Activated T-cell treated with anti-CD3 and anti-CD28 coated beads, Interleukin-2, amount 50 U/mL, for 1 hour (primary cell): ENCODE data around the gene DLGAP1.

Experiments
- DNase-seq: peaks from one replicate; pipeline ENCODE4 v3.0.0-alpha.2; 2020

DLGAP1 gene

DNA sequence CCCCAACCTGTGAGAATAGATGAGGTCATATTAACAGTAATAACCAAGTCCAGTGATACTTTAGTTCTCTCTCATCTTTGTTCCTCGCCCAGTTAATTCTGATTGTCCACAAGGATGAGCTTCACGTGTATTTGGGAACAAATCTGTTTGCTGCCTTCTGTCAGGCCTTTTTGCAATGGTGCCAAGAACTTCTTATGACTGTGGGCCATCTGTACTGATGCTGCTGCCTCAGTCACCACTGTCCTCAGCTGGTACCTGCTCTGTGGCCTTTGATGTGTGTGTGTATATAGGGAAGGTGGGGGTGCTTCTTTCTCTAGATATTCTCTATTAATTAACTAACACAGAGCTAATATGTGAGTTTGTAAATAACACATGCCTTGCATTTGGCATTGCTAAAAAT is 612.3 kb downstream of the DLGAP1 start:
- DNase-seq, result no peak

DNA sequence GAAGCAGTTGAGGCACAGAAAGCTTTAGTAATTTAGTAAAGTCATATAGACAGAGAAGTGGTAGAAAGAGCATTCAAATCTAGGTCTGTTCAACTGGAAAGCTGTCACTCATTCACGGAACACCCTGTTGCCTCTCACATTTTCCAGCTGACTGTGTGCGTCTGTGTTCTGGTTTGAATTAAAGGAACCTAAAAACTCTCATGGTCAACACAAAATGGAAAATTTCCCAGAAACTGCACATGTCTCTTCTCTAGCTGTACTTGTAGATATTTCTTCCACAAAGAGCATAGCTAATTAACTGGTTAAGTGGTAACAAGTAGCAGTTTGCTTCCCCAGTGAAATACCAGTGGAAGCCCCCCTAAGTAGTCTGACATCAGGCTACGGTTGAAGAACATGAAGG is 614.3 kb downstream of the DLGAP1 start:
- DNase-seq, result no peak

DNA sequence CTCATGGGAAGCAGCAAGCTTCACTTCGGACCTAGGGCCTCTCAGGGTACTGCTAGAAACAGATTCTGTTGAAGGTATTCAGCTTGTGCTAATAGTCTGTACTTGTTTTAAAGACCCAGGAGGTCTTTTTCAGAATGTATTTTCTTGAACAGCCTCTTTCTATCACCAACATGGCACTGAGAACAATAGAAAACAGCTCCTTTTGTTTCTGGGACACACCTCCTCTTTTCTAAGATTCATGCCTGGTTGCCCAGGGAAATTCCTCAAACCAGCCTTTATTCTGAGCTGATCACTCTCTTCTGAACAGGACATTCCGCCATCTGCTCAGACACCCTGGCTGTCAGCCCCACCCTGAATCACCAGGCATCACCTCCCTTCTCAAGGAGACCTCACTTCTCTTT is 615.5 kb downstream of the DLGAP1 start:
- DNase-seq, result no peak

DNA sequence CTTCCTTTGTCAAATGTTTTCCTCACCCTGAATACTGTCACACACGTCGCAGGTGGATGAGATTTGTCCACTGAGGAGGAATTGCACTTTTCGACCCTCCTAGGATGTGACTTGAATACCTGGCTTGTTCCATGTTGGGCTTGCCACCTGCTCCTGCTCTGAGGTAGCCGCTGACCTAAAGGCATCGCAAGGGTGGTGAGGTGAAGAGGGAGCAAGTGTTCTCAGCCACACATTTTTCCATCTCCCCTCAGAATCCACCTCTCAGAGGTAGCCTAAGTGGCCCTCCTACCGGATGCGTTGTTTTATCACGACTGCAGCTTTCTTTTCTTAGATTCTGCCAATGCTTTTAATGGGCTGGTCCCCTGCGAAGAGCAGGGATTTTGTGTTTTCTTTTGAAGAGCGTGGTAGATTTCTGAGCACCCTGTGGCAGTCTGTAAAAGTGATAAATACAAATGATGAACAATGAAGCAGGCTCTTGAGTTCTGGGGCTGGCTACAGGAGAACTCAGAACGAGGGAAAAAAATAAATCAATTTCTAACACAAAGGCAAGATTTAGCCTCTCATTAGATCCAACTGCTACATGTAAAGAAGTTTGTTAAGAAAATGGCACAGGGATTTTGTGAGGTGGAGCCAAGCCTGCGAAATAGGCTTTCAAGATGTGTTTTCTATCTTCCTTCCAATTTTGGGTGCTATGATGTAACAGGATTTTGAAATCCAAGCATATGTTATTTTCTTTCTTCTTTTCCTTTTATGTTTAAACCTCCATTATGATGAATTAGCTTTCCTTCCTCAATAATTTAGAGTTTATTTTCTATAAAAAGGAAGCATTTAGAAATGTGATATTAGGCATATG is 618.4 kb downstream of the DLGAP1 start:
- no peak for DNase-seq

DNA sequence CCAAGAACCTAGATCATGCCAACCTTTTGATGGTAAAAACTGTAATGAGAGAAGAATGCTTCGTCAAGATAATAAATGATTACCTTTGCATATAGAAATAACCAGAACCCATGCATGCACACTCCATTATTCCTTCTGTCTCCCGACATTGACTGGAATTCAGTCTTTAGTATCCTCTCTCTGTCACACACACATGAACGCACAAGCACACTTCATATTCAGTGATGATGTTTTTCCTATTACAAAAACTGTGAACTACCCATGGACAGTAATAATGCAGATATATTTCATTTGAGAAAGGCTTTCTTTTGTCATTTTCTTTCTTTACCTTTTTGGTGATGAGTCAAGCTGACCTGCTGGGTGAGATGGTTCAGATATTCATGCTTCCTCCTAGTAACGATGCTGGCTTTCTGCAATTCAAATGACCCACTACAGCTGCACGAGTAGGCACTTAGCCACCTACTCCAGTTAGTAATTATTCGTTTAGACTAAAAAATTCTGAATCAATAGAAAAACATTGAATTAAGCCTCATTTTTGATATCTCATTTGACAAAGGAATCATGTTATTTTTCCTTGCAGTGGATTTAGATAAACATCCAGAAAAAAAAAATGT is 623.0 kb downstream of the DLGAP1 start:
- DNase-seq, result no peak

DNA sequence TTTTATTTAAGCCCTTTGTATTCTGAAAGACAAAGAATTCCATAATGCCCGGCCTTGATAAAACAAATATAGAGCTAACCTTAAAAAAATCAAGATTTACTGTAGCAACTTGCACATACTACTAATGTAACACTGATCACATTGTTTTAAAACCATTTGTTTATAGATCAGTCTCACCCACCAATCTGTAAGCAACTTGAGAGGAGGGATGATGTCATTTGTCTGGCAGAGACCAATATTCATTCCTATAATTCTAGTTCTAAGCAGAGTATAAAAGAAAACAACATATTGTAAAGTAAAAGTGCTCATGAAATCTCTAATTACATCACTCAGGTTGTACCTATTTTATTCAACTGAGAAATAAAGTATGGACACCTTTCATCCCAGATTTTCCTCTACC is 624.5 kb downstream of the DLGAP1 start:
- DNase-seq, result no peak

DNA sequence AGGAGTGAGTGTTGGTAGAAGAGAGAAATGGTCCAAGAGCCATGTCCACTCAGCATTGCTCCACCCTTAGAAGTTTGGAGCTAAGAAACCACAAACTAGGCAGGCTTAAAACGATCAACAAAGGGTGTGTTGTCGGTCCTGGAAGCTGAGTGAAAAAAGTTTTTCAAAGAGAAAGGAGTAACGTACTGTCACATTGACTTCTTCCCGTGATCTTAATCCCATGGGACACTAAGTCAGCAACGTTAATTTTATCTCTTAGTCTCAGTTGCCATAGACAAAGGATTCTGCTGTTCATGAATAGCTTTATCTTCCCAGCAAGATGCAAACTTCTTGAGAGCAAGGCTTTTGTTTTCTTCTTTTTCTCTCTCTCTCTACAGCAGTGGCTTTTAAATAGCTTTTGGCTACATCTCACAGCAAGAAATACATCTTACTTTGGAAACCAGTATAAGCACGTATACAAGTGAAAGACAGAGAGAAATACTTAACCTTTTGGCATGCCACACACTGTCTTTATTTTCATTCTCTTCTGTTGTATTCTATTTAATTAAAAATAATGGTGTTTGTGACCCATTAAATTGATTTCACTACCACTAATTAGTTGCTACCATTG is 627.8 kb downstream of the DLGAP1 start:
- DNase-seq, result no peak

DNA sequence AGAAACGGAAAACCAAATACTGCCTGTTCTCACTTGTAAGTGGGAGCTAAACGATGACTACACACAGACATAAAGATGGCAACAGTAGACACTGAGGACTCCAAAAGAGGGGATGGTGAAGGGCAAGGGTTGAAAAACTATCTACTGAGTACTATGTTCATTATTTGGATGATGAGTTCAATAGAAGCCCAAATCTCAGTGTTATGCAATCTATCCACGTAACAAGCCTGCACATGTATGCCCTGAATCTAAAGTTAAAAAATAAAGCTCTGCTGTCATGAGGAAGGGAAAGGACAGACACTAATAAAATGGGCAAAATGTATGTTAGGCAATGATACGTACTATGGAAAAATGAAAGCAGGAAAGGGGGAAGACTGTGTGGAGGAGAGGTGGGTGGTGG is 629.1 kb downstream of the DLGAP1 start:
- no peak for DNase-seq

DNA sequence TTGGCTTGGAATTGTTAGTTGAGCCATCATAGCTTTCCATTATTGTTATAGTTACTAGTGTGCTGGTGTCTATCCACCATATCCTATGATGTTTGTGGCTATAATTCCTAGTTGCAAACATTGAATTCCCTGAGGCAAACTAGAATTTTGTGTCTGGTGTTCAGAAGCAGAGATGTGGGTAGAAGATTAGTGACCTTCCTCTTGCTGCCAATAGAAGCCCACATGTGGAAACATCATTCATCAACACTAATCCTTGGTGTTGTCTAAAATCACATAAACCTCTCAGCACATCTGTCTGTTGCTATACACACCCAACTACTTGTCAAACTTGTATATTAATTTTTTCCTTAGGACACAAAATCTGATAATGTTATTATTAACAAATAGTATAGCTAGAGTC is 631.0 kb downstream of the DLGAP1 start:
- no peak for DNase-seq

DNA sequence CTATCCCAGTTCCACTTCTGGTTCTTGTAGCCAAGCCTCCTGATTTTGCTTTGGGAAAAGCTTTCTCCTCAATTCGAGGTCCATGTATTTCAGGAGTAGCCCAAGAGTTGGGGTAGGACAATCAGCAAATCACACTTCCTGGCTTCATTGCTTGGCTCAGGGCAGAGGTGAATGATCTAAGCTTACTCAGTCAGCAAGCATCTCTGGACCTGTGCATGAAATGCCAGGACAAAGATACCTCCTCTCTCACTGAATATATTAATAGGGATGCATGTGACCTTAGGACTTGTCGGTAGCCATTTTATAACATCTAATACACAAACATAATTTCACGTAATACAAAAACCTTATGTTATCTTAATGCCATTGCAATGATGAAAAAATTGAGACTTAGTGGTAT is 632.0 kb downstream of the DLGAP1 start:
- DNase-seq, result no peak

DNA sequence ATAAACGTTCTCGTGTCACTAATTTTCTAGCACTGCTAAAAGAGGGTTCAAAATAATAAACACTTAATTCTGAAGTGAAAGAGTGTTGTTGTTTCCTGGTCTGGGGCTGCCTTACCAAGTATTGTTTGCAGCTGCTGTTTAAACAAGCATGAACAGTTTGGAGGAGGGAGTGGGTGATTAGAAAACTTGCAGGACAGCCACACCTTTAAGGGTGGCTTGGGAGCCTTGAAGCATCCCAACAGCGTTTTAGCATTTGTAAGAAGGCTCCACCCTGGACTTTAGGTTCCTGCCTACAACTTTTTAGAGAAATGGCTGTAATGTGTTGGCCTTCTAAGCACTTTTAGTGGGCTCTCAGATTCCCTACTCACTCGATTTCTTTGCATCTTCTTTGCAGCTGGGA is 633.6 kb downstream of the DLGAP1 start:
- no peak for DNase-seq

DNA sequence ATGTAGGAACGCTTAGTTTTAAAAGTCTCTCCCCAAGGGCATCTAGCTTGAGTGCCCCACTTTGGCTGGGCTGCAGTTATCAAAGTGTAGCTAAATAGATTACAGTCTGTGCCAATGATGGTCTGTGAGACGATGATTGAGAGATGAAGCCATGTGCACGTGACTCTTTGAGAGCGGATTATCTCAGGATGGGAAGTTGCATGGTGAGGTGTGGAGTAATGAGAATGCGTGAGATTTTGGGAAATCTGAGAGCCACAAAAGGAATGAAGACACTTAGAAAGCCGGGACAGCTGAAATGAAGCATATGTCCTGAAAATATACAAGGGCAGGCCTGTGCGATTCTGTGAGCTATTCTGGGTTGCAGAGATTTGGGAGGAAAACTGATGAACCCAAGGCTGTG is 635.1 kb downstream of the DLGAP1 start:
- DNase-seq, result no peak

DNA sequence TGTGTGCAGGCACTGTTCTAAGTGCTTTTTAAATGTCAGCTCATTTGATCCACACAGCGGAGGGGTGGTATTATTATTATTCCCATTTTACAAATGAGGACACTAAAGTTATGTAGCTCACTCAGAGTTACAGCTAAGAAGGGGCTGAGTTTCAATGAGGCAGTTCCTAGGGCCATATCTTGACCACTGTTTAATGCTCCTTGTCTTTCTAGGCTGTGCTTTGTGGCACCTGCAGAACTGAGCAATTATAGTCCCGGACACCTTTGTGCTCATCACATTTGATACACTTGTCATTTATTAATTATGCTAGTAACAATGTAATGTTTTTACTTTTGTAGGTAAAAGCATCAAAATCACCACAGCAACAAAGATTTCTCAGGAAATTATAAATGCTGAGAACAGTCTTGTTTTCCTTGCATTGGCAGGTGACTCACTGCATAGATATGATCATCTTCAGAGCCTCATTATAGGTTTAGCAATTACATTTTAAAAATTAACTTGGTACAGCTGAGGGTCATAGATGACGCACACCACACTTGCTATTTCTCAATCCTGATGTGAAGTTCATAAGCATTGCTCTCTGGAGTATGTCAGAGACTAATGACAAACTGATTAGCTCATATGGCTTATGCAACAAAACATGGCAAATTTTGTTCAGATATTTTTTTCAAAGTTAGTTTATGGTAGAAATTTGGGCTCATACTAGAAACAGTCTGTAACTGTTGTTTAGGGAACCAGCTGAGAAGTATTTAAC is 638.3 kb downstream of the DLGAP1 start:
- no peak for DNase-seq

DNA sequence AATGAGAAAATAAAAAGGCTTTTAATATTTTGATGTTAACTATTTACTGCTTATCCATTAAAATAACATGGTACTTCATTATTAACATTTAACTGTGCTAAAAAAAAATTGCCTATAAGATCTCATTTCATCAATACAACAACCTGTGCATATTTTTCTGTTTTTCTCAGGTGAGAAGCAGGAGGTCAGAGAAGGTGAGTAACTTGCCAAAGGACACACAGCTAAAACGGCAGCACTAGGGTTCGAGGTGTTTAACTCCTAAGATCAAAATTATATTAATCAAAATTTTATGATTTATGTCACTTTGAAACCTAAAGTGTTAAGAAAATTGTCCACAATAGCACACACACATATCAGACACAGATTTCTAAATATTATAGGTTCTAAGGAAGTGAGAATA is 639.1 kb downstream of the DLGAP1 start:
- DNase-seq, result no peak

DNA sequence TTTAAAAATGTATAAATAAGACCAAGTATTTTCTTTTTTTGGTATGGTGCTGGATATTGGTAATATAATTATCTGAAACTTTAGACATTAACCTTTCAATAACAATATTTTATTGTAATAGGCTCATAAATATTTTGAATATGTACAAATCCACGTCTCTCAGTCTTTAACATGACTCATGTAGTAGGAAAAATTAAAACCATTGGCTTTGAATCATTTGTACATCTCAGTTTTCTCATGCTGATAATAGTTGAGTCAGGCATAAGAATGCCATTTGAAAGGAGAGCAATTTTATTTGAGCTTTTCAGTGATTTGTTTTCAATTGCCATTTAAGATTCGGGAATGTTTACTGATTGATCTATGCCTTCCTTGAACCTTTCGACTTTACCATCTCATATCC is 640.3 kb downstream of the DLGAP1 start:
- no peak for DNase-seq

DNA sequence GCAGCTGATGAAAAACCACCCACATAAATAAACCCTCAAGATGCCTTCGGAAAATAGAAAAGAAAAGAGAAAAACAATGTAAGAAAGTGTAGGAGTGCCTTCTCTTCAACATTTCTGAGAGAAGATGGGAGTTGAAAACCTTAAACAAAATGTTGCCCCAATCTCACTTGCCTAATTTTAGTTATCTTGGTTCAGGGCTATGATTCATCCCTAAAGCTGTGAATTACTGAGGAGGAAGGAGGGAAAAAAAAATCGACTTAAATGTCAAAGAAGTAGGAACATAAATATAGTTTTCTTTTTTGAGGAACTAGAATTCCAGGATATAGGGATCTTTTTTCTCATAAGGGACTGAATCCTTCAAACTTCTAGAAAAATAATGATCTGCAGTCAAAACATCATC is 644.8 kb downstream of the DLGAP1 start:
- DNase-seq, result no peak

DNA sequence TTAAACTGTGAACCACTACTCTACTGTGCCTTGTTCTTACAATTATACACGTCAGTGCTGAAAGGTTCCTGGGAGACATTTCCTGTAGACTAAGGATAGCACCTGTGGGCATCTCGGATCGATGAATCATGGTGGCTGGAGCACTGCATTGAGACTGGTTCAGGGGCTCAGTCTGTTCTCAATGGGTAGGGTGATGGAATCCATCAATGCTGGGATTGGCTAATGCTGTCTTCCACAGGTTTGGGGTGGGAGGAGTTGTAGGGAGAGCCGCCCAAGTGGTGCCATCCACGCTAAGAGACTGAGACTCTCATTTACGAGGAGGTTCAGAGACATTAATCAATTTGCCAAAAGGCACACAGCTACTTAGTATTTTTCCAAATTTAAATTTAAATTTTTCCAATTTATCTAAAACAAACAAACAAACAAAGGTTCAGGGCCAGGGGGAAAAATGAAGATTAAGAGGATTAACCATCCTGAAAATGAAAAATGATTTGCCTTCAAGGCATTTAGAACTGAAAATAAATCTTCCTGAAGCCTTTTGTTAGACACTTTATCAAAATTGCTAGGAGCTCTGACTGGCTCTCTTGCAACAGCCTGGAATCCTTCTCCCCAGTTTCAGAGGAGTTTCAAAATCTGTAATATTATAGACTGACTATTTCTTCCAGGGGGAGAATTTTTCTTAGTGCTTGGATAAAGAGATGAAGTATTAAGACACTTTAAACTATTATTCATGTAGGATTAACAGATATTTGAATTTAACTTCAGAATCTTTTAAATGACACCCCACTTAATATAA is 645.9 kb downstream of the DLGAP1 start:
- DNase-seq, result no peak

DNA sequence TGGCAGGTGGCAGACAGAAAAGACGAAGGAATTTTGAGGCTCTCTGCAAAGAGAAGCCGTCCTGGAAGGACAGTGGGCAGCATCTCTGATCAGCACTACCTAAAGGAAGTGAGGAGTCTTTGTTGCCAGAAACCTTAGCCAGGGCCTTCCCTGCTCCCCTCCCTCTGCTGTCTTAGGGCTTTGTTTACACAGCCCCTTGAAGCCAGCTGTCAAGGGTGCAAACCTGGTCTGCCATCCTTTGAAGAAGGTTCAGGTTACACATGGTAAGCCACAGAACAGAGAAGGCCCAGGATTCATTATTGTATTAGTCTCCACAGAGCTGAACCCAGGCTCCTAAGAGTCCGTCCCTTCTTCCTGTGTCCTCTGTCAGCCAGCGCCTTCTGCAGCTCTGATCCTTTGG is 648.5 kb downstream of the DLGAP1 start:
- no peak for DNase-seq

DNA sequence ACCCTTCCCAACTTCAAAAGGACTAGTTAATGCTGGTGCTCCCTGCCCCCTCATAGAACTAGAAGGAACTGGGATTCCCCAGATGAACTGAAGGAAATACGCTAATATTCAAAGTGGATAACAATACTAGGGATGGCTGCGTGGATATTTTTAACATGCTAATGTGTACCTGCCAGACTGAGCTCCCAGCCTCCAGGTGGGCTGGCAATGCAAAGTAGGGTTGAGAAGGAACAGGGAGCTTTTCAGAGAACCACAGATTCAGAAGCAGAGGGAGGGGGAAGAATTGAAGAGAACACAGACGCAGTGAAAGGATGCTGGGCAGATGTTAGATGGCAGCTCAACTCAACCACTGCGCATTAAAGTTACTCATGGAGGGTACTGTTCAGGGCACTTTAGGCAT is 650.8 kb downstream of the DLGAP1 start:
- no peak for DNase-seq

DNA sequence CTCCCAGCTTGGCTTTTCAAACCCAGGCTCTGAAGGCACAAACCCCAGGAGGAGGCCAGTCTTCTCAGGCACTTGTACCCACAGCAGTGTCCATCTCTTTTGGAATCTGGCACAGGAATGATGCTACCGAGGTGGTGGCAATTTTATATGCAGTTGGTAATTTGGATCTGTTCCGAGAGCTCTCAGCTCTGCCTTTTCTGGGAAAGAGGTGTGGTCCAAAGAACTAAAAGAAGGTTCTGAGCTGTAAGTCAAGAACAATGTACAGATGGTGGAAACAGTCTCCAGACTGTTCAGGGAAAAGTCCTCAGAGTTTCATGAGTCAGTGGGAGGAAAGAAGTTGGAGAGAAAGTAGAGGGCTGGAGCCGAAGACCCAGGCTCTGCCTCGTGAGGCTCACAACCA is 651.8 kb downstream of the DLGAP1 start:
- no peak for DNase-seq

DNA sequence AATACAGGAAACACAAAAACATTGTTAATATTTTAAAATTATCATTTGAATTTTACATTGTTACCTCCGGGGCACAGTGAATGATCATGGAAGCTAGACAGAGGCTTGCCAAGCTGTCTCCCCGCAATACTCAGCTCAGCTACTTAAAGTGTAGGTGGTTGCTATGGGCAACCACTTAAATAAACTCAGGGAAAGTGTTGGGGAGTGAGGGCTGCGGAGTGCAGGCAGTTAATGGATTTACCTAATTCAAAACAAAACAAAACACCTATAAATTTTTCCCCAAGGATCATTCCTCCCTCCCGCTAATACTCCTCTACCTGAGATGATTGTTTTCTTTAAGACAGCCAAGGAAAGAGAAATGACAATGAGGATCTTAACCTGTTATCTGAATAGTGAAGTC is 655.6 kb downstream of the DLGAP1 start:
- no peak for DNase-seq

DNA sequence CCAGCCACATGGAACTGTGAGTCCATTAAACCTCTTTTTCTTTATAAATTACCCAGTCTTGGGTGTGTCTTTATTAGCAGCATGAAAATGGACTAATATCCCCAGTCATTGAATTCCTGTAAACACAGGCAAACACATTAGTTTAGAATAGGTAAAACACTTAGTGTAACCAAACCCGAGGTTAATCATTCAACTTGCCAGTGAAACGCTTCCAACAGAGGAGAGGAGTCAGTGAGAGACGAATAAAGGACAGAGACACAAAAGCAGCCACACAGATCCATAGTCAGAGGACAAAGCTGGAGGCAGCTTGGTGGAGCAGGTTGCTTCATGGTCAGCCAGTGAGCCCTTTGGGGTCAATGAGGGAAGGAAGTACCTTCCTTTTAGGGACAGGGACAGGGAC is 657.1 kb downstream of the DLGAP1 start:
- DNase-seq, result no peak

DNA sequence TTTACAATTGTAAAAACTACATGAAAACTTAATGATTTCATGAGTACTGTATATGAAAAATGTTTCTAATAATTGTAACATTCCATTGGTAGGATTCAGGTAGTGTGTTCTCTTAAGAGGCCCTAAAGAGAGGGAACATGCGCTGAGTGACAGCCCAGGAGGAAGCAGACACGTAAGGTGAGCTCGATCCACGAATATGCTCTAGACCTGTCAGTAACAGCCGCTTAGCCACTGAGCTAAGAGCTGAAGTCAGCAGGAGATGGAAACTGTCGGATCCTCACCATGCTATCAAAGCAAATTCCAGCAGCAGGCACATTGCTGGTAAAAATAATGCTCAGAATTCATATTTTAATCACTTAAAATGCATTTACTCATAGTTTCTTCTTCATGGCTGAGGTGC is 658.7 kb downstream of the DLGAP1 start:
- DNase-seq, result no peak
